ENCODE measurements around the gene PGC. TPM values are rescaled to one million over a fixed set of nuclear protein-coding genes. Genes with fewer than 3 reads are reported as not detected.
"Not testable (repeated sequence)": the region's sequence is repeated elsewhere in the genome, so short reads cannot be mapped to it uniquely, and the experiment has no call there.

PGC gene
- total RNA-seq, 2 experiments from 2014 or later = not detected

DNA sequence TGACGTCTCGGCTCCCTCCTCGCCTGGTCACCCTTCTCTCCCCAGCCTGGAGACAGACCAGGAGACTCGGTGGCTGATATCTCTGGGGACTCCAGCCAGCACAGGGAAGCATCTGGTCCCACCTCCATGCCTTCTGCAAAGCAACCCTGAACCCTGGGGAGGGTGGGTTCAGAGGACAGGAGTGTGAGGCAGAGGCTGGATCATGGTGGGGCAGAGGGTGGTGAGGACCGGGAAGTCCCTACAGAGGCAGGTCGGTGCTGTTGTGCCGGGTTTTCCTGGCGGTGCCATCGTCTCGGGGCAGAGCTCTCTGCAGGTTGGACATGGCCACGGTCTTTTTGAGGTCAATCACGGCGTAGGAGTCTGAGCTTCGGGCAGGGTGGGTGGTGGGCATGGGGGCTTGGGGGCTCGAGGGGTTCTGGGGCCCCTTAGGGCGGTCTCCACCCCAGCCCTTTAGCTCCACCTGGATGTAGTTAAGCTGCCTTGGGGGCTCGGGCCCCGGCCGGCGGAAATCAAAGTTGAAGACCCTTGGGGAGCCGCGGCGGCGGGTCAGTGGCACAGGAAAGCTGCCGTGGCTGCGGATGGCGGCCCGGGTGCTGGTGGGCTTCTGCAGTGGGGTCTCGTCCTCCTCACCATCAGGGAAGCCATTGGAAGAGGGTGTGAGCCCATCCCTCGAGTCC is 23.3 kb upstream of the PGC start:
- peak overlapping the region; percentile 9 for H3K27ac Mint-ChIP-seq
- H3K4me1 Mint-ChIP-seq = peaks cover 16% of the 10 kb centered on the region
- no peak for DNase-seq
- no peak overlapping the region for H3K4me3 Mint-ChIP-seq
- peaks cover 11% of the 10 kb centered on the region for H3K36me3 Mint-ChIP-seq (ENCODE audit: low read depth)
- ChIA-PET CTCF (interaction anchor here (1.4 kb wide), 1 partner anchor 20 kb away, joined by 3 read pairs; no protein-coding TSS in a partner anchor), POLR2A (no interaction called here)
- no peaks in the 10 kb centered on the region for H3K27me3 Mint-ChIP-seq
- no peaks in the 10 kb centered on the region for H3K9me3 Mint-ChIP-seq

DNA sequence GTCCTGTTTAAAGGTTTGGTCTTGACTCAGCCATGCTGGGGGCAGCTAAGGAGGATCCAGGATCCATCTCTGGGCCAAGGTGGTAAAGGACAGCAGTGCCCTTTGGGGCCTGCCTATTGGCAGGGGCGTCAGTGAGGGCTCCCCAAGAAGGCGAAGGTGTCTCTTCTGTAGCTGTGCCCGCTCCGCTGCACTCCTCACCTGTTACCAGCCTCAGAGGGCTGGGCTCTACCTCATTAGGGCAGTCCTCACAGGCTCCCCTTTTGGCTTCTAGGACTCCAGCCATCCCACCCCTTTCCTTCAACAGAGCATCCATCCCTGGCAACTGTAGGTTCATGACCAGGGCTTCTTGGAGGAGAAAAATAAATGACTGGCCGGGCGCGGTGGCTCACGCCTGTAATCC is 22.2 kb upstream of the PGC start:
- ChIA-PET POLR2A (interaction anchor here (0.7 kb wide), 1 partner anchor 537 kb away, joined by 3 read pairs; no protein-coding TSS in a partner anchor), CTCF (interaction anchor here (0.6 to 1.3 kb wide), 5 partner anchors 8 to 284 kb away, joined by 3 to 5 read pairs (median 3); partner anchors contain the start of gene TOMM6)
- no peak overlapping the region for H3K4me3 Mint-ChIP-seq
- peaks cover 8% of the 10 kb centered on the region for H3K36me3 Mint-ChIP-seq (ENCODE audit: low read depth)
- no peaks in the 10 kb centered on the region for H3K27me3 Mint-ChIP-seq
- peak overlapping the region; percentile 54 for H3K27ac Mint-ChIP-seq
- no peak for DNase-seq
- peaks cover 16% of the 10 kb centered on the region for H3K4me1 Mint-ChIP-seq
- no peaks in the 10 kb centered on the region for H3K9me3 Mint-ChIP-seq

DNA sequence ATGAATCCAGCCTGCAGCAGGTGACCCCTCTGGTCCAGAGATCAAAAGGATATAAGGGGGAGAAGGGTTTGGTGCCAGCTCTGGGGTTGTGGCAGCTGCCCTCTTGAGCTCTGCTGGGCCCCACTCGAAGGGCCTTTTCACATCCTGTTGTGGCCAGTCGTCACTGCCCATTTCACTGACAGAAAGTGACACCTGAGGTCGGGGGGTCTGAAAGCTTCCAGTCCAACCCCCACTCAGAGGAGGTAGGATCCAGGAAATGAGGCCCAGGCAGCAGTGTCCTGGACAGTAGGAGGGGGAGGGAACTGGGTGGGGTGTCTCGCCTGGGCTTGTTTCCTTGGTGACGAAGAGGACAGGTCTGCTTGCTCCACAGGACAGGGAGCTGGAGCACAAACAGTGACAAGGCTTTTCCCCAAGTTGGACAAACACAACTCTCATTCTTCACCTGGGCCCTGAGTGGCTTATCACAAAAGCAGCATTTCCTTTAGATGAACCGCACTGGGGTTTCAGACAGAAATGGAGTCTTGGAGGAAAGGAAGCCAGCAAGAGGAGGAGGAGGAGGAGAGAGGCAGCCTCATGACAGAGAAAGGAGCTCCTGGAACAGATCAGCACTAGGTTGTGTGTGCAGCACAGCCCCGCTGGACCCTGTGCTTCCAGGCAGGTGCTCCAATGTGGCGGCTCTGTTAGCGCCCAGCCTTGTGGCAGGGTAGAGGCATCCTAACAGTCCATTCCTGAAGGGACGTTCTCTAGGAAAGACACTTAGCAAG is 21.5 kb upstream of the PGC start:
- ChIA-PET CTCF (interaction anchor here (0.6 to 1.8 kb wide), 7 partner anchors 9 to 283 kb away, joined by 3 to 5 read pairs (median 3); partner anchors contain the start of gene TOMM6), POLR2A (interaction anchor here (0.7 kb wide), 1 partner anchor 538 kb away, joined by 3 read pairs; no protein-coding TSS in a partner anchor)
- Mint-ChIP-seq H3K4me1 (peaks cover 16% of the 10 kb centered on the region), H3K4me3 (no peak overlapping the region), H3K27ac (peak overlapping the region; percentile 47), H3K36me3 (ENCODE audit: low read depth) (peaks cover 8% of the 10 kb centered on the region), H3K27me3 (no peaks in the 10 kb centered on the region), H3K9me3 (no peaks in the 10 kb centered on the region)
- DNase-seq = no peak

DNA sequence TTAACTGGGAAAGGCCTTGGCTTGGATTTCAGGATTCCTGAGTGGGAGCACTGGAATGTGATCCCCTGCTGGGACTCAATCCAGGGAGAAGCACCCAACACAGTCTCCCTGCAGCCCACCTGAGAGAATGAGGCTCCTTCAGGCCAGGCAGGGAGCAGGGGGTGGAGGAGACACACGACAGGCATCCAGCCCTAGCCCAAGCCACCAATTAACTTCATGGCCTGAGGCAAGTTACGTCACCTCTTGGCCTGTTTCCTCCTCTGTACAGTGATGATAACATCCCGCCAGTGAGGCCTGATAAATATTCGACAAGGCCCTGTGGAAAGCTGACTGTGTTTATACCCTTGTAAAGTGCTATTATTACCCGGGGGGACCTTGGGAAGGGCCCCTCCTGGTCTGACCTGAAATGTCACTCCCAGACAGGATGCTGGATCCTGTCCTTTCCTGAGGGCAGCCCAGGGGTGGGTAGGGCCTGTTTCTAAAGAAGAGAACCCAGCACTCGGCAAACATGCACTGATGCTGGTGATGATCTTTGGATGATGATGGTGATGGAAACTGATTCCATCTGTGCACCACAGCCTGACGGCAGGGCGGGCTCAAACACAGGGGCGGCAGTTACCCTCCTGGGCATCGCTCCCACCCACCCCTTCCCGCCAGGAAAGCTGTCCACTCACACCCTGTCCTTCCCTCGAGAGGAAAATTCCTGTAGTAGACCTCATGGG is 20.1 kb upstream of the PGC start:
- DNase-seq = no peak
- peaks cover 1% of the 10 kb centered on the region for H3K27me3 Mint-ChIP-seq
- peaks cover 16% of the 10 kb centered on the region for H3K4me1 Mint-ChIP-seq
- ChIA-PET POLR2A (interaction anchor here (0.6 kb wide), 1 partner anchor 447 kb away, joined by 4 read pairs; no protein-coding TSS in a partner anchor), CTCF (interaction anchor here (0.9 to 1.8 kb wide), 2 partner anchors 14 to 16 kb away, joined by 3 to 4 read pairs; no protein-coding TSS in a partner anchor)
- H3K27ac Mint-ChIP-seq = no peak overlapping the region
- peaks cover 4% of the 10 kb centered on the region for H3K36me3 Mint-ChIP-seq (ENCODE audit: low read depth)
- H3K9me3 Mint-ChIP-seq = no peaks in the 10 kb centered on the region
- H3K4me3 Mint-ChIP-seq = no peak overlapping the region

DNA sequence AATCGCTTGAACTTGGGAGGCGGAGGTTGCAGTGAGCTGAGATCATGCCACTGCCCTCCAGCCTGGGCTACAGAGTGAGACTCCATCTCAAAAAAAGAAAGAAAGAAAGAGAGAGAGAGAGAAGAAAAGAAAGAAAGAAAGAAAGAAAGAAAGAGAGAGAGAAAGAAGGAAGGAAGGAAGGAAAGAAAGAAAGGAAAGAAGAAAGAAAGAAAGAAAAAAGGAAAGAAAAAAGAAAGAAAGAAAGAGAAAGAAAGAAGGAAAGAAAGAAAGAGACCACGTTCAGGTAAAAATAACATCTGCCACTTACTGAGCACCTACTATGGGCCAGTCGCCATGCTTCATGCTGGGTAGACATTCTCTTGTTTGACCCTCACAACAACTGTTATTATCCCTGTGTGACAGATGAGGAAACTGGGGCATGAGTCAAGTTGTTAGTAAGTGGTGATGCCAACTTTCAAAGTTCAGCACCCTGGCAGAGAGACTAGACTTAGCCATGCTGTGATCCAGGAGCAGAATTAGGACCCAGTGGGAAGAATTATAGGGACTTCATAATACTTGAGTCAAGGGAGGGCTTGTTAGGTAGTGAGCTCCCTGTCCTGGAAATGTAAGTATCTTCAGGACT is 19.0 kb upstream of the PGC start:
- CTCF ChIA-PET = interaction anchor here (1.0 kb wide), 1 partner anchor 11 kb away, joined by 9 read pairs; no protein-coding TSS in a partner anchor
- DNase-seq; H3K9me3 Mint-ChIP-seq; H3K27ac Mint-ChIP-seq; POLR2A ChIA-PET; H3K4me3 Mint-ChIP-seq; H3K36me3 Mint-ChIP-seq (ENCODE audit: low read depth); H3K27me3 Mint-ChIP-seq: not testable (repeated sequence)
- peaks cover 16% of the 10 kb centered on the region for H3K4me1 Mint-ChIP-seq

DNA sequence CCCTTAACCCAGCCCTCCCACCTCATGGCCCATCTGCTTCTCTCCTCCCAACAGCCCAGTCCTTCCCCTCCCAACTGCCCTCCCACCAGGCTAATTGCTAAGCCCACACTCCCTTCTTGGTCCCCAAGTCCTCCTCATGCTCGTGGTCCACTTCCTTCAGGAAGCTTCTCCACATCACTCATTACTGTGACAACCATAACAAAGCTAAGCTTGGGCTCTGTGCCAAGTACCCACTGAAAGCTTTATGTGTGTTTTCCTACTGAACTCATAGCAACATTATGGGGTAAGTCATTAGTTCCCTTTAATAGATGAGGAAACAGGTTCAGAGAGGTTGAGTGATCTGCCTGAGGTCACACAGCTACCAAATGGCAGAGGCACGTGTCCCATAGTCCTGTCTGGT is 16.3 kb upstream of the PGC start:
- ChIA-PET POLR2A (no interaction called here), CTCF (interaction anchor here (1.2 to 1.4 kb wide), 2 partner anchors 11 to 23 kb away, joined by 3 to 4 read pairs; no protein-coding TSS in a partner anchor)
- Mint-ChIP-seq H3K4me3 (no peak overlapping the region), H3K9me3 (no peaks in the 10 kb centered on the region), H3K36me3 (ENCODE audit: low read depth) (no peaks in the 10 kb centered on the region), H3K27me3 (peaks cover 1% of the 10 kb centered on the region), H3K4me1 (peaks cover 6% of the 10 kb centered on the region), H3K27ac (no peak overlapping the region)
- no peak for DNase-seq

DNA sequence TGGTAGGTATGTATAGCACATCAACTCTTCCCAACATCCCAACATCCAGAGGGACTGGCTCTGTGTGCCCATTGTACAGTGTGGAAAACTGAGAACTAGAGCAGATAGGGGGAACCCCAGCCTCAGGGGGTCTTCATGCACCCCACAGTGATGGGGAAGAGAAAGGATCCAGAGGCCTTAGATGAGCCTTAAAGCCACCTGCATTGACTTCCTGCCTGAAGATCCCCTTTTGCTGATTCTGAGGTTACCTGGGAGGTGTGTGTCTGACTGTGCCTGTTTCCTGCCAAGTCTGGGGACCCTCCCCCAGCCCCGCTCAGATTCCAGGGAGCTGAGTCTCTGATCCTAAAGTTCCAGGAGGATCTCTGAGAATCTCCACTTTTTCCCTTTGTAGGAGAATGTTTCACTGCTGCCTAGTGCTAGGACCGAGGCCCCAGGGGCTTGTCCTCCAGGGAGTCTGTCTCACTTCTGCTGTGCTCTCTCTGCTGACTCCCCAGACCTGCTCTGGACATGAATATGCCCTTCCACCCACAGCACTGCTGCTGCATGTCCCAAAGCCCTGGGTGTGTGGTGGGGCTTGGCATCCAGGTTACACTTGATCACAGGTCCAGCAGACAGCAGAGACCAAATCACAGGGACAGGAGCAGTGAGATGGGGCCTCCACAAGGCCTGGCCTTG is 12.8 kb upstream of the PGC start:
- no peaks in the 10 kb centered on the region for H3K36me3 Mint-ChIP-seq (ENCODE audit: low read depth)
- H3K4me3 Mint-ChIP-seq = no peak overlapping the region
- peaks cover 1% of the 10 kb centered on the region for H3K27me3 Mint-ChIP-seq
- H3K4me1 Mint-ChIP-seq = no peaks in the 10 kb centered on the region
- no peak overlapping the region for H3K27ac Mint-ChIP-seq
- H3K9me3 Mint-ChIP-seq = no peaks in the 10 kb centered on the region
- CTCF ChIA-PET = no interaction called here
- POLR2A ChIA-PET = no interaction called here
- DNase-seq = no peak

DNA sequence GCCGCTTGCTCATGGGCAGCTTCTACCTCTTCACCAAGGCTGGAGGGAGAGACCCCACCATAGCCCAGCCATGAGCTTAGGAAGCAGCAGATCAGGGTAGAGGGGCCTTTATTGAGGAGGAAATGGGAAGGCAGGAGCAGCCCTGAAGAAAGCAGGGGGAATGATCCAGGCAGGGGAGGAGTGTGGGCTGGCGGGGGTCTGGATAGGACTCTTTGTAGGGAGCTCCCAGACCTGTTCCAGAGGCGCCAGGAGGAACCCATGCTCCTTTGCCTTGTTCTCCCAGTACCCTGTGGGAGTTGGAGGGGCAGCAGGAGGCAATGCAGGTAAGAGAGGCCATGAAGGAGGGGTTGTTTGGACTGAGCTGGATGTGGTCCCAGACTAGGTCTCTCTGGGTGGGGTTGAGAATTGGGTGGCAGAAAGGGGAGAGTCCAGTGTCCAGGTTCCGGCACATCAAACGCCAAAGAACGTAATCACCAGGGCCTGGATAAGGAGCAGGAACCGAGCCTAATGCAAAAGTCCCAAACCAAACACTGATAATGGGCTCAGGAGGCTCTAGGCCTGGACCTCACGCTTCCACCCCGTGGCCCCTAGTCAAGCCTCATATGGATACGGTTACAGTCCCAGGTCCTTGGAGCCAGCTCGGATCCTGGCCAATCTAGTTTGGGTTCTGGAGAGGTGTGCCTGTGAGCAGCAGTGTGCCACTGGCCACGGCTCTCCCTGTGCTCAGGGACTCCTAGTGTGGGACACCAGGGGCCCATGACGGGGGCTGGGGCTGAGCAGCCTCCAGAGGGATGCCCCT is 12.1 kb upstream of the PGC start:
- Mint-ChIP-seq H3K27me3 (peaks cover 4% of the 10 kb centered on the region), H3K36me3 (ENCODE audit: low read depth) (no peaks in the 10 kb centered on the region), H3K4me1 (no peaks in the 10 kb centered on the region), H3K4me3 (no peak overlapping the region), H3K9me3 (no peaks in the 10 kb centered on the region), H3K27ac (no peak overlapping the region)
- no peak for DNase-seq
- ChIA-PET CTCF (no interaction called here), POLR2A (no interaction called here)

DNA sequence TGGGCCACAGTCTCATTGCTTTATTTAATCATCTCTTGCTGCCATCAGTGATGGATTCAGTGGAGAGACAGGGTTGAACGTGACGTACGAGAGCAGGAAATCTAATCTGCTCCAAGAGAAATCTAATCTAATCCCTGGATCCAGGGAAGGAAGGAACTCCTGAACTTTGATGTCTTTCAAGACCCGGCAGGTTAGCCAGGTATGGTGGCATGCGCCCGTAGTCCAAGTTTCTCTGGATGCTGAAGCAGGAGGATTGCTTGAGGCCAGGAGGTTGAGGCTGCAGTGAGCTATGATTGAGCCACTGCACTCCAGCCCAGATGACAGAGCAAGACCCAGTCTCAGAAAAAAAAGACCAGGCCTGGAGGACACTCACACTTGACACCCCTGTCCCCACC is 11.4 kb upstream of the PGC start:
- CTCF ChIA-PET = interaction anchor here (0.6 kb wide), 1 partner anchor 398 kb away, joined by 3 read pairs; no protein-coding TSS in a partner anchor
- peaks cover 6% of the 10 kb centered on the region for H3K27me3 Mint-ChIP-seq
- POLR2A ChIA-PET = no interaction called here
- H3K9me3 Mint-ChIP-seq = no peaks in the 10 kb centered on the region
- DNase-seq = no peak
- no peak overlapping the region for H3K4me3 Mint-ChIP-seq
- H3K36me3 Mint-ChIP-seq (ENCODE audit: low read depth) = no peaks in the 10 kb centered on the region
- H3K27ac Mint-ChIP-seq = no peak overlapping the region
- no peaks in the 10 kb centered on the region for H3K4me1 Mint-ChIP-seq

DNA sequence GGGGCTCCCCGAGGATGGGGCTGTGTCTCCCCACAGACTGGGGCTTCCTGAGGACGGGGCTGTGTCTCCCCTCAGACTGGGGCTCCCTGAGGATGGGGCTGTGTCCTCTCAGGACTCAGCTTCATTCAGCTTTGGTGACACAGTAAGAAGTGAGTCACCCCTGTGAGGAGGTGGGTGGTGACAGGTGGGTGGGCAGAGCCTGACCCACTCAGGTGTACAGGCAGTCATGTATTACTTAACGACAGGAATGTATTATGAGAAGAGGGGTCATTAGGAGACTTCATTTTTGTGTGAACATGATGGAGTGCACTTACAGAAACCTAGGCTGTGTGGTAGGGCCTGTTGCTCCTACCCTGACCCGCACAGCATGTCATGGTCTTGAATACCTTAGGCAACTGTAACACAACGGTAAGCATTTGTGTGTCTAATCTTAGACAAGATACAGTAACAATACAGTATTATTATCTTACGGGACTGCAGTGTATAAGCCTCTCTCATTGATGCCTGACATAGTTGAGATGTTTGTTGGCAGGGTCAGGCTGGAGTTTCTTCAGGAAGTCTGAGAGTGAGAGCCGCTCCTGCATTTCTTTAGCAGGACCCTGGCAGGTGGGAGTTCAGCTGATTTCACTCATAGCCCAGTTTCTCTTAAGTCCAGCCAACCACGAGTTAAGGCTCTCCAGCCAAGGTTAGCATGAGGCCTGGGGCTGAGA is 10.9 kb upstream of the PGC start:
- Mint-ChIP-seq H3K36me3 (ENCODE audit: low read depth) (no peaks in the 10 kb centered on the region), H3K27ac (no peak overlapping the region), H3K9me3 (no peaks in the 10 kb centered on the region), H3K4me3 (no peak overlapping the region), H3K4me1 (no peaks in the 10 kb centered on the region), H3K27me3 (peaks cover 6% of the 10 kb centered on the region)
- DNase-seq = no peak
- POLR2A ChIA-PET = no interaction called here
- CTCF ChIA-PET = interaction anchor here (0.6 to 1.2 kb wide), 2 partner anchors 10 to 398 kb away, joined by 3 to 5 read pairs; no protein-coding TSS in a partner anchor

DNA sequence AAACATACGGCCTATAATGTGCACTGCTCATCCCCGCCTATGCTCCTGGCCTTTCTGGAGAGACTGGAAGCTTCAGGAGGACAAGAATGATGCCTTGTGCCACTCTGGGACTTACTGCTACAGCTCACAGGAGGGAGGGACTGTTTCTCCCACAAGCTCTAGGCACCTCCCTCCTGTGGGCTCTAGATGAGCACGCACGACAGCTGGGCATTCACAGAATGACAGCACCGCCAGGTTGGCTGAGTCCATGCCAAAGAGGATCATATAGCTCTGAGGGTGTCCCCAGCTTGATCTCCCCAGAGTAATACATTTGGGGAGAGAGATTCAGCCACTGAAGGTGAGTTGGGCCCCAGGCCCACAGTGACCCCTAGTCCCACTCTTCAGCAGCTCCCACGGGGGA is 10.1 kb upstream of the PGC start:
- POLR2A ChIA-PET = no interaction called here
- Mint-ChIP-seq H3K4me1 (no peaks in the 10 kb centered on the region), H3K27ac (no peak overlapping the region), H3K9me3 (no peaks in the 10 kb centered on the region), H3K36me3 (ENCODE audit: low read depth) (no peaks in the 10 kb centered on the region), H3K27me3 (peaks cover 7% of the 10 kb centered on the region), H3K4me3 (no peak overlapping the region)
- CTCF ChIA-PET = interaction anchor here (0.5 to 1.2 kb wide), 2 partner anchors 9 to 13 kb away, joined by 5 read pairs; no protein-coding TSS in a partner anchor
- DNase-seq = no peak

Measured in activated CD4-positive, alpha-beta T cell treated with anti-CD3 and anti-CD28 coated beads, Interleukin-2, amount 10 ng/mL, durations not matched to agents 7 days and 5 days (primary cell).